CD4-positive, alpha-beta T cell (primary cell): ENCODE measurements around the gene HNRNPA0. TPM values are rescaled to one million over a fixed set of nuclear protein-coding genes. Genes with fewer than 3 reads are reported as not detected.

Experiments
- ATAC-seq: fragments of 200-7000 bp; cut with Tn5 transposase; one replicate; pipeline ENCODE4 v1.10.0; 2022; ENCODE audit warnings: mild to moderate bottlenecking; ENCODE audit not compliant: poor library complexity
- CTCF ChIA-PET: fragments of 350-600 bp; sonication (Branson Sonifier 250); formaldehyde crosslinking; loops from one replicate; lab custom pipeline; 2021; ENCODE audit warnings: antibody characterized with exemption, inconsistent platforms; lab: Charles Lee
- POLR2A ChIA-PET: fragments of 350-600 bp; sonication (Branson Sonifier 250); formaldehyde crosslinking; loops from one replicate; lab custom pipeline; 2021; ENCODE audit warnings: antibody characterized with exemption, inconsistent platforms; lab: Charles Lee
- DNase-seq, 14 experiments: peaks; one replicate each; pipeline ENCODE4 v3.0.0-alpha.2; 2013 to 2020; ENCODE audit warnings: mixed read lengths in 2 of 14
- H3K27ac ChIP-seq, 2 donors: one replicate each; pipeline versions ENCODE4 v1.5.1 to v1.7.0; 2013; ENCODE audit warnings: low read length in 2 of 2, low read depth in 1 of 2, mild to moderate bottlenecking in 1 of 2
- H3K27me3 ChIP-seq, 2 experiments: 1 replicate in 1 of 2; 2 replicates in 1 of 2; pipeline versions ENCODE4 v1.6.1 to v1.7.0; 2013; ENCODE audit warnings: low read length in 2 of 2, control low read depth in 1 of 2, mild to moderate bottlenecking in 1 of 2, moderate library complexity in 1 of 2; ENCODE audit not compliant: insufficient read depth in 2 of 2, control insufficient read depth in 1 of 2
- H3K36me3 ChIP-seq: one replicate; pipeline ENCODE4 v1.6.1; 2013; ENCODE audit warnings: low read length, control low read depth; ENCODE audit not compliant: insufficient read depth
- H3K4me1 ChIP-seq: one replicate; pipeline ENCODE4 v1.6.1; 2013; ENCODE audit warnings: low read length, control low read depth; ENCODE audit not compliant: insufficient read depth
- H3K4me3 ChIP-seq: one replicate; pipeline ENCODE4 v1.5.1; 2013; ENCODE audit warnings: mild to moderate bottlenecking, low read length, moderate library complexity
- H3K9me3 ChIP-seq, 2 experiments: 1 replicate in 1 of 2; 2 replicates in 1 of 2; pipeline versions ENCODE4 v1.6.1 to v1.7.0; 2013; ENCODE audit warnings: low read length in 2 of 2, mild to moderate bottlenecking in 2 of 2, control low read depth in 1 of 2, moderate library complexity in 1 of 2; ENCODE audit not compliant: control insufficient read depth in 1 of 2, insufficient read depth in 1 of 2
- H3K27ac Mint-ChIP-seq: one replicate; pipeline ENCODE4 v1.8.0; 2020; ENCODE audit warnings: mixed read lengths
- H3K27me3 Mint-ChIP-seq: one replicate; pipeline ENCODE4 v1.8.0; 2021; ENCODE audit warnings: mixed read lengths
- H3K36me3 Mint-ChIP-seq: one replicate; pipeline ENCODE4 v1.8.0; 2021; ENCODE audit warnings: low read depth, mixed read lengths
- H3K4me1 Mint-ChIP-seq: one replicate; pipeline ENCODE4 v1.8.0; 2021; ENCODE audit warnings: low read depth, mixed read lengths
- H3K4me3 Mint-ChIP-seq: one replicate; pipeline ENCODE4 v1.8.0; 2020; ENCODE audit warnings: mild to moderate bottlenecking, mixed read lengths
- H3K9me3 Mint-ChIP-seq: one replicate; pipeline ENCODE4 v1.8.0; 2020; ENCODE audit warnings: mixed read lengths
- intact Hi-C, 2 experiments: fragments of 100-400 bp; cut with DNase I in 1 of 2; cut with micrococcal nuclease in 1 of 2; formaldehyde crosslinking; loops; one replicate each; pipeline versions ENCODE4 v1.15.1 to v1.9.0; 2023 to 2025; cut with DNase I, micrococcal nuclease
- total RNA-seq, 174 experiments: library from RNA in 2 of 174; stranded (reverse) in 2 of 174; gene quantifications; one replicate each; pipeline ENCODE4 v1.2.3 and lab custom pipeline; 2021 to 2026
- TF ChIP-seq, protein P1 (sequence below): fragments of 200-600 bp; IDR thresholded peaks from one replicate; pipeline ENCODE4 v1.8.0; 2022; ENCODE audit warnings: antibody characterized with exemption, mild to moderate bottlenecking

The HNRNPA0 gene
- total RNA-seq, 2 experiments from 2014 or later = 52.7 to 53.2 TPM

DNA sequence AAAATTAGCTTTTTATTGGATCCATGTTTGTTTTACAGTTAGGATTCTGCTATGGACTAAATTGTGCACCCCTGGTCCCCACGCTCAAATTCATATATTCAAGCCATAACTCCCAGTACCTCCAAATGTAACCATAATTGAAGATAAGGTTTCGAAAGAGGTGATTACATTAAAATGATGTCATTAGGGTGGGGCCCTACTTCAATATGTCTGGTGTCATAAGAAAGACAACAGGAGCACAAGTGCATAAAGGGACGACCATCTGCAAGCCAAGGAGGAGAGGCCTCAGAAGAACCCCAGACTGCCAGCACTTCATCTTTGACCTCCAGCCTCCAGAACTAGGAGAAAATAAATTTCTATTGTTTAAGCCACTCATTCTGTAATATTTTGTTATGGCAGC is 7.4 kb upstream of the HNRNPA0 start:
- intact Hi-C loops = no loop called here
- Histone ChIP-seq H3K36me3 (no peaks in the 10 kb centered on the region), H3K4me1 (no peaks in the 10 kb centered on the region), H3K9me3 (no peaks in the 10 kb centered on the region), H3K4me3 (no peak overlapping the region), H3K27ac (no peak overlapping the region), H3K27me3 (no peaks in the 10 kb centered on the region)
- no peaks in the 10 kb centered on the region for H3K27me3 Mint-ChIP-seq
- no peak overlapping the region for H3K4me3 Mint-ChIP-seq
- H3K4me1 Mint-ChIP-seq = no peaks in the 10 kb centered on the region
- H3K27ac Mint-ChIP-seq = no peak overlapping the region
- no peak for DNase-seq
- CTCF ChIA-PET = no interaction called here
- POLR2A ChIA-PET = no interaction called here
- peaks cover 5% of the 10 kb centered on the region for H3K36me3 Mint-ChIP-seq
- TF ChIP-seq, protein P1, sequence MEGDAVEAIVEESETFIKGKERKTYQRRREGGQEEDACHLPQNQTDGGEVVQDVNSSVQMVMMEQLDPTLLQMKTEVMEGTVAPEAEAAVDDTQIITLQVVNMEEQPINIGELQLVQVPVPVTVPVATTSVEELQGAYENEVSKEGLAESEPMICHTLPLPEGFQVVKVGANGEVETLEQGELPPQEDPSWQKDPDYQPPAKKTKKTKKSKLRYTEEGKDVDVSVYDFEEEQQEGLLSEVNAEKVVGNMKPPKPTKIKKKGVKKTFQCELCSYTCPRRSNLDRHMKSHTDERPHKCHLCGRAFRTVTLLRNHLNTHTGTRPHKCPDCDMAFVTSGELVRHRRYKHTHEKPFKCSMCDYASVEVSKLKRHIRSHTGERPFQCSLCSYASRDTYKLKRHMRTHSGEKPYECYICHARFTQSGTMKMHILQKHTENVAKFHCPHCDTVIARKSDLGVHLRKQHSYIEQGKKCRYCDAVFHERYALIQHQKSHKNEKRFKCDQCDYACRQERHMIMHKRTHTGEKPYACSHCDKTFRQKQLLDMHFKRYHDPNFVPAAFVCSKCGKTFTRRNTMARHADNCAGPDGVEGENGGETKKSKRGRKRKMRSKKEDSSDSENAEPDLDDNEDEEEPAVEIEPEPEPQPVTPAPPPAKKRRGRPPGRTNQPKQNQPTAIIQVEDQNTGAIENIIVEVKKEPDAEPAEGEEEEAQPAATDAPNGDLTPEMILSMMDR = no peak
- no peak for ATAC-seq
- H3K9me3 Mint-ChIP-seq = no peaks in the 10 kb centered on the region

DNA sequence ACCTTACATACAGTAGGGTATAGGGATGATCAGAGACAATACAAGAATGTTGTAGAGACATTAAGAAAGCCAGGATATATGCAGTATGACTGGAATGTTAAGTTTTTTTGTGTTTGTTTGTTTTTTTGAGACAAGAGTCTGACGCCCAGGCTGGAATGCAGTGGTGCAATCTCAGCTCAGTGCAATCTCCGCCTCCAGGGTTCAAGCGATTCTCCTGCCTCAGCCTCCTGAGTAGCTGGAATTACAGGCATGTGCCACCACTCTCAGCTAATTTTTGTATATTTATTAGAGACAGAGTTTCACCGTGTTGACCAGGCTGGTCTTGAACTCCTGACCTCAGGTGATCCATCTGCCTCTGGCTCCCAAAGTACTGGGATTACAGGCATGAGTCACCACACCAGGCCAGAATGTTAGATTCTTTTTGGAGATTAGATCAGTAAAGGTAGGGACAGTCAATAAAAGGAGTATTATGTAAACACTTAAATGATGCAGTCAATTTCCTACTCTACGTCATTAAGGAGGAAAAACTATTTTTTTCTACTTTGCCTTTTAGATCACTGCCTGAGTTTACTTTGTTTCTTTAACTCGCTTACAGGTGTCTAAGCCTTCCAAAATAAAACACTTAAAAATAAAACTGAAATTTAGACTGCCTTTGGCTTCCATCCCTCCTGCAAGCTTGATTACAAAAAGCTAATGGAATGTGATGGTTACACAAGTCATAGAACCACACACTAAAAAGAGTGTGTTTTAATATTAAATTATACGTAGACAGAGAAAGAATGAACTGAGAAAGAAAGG is 6.8 kb upstream of the HNRNPA0 start:
- DNase-seq (no peak), ATAC-seq (no peak)
- no peaks in the 10 kb centered on the region for H3K4me1 ChIP-seq
- H3K27ac Mint-ChIP-seq = no peak overlapping the region
- ChIA-PET POLR2A (no interaction called here), CTCF (no interaction called here)
- H3K27ac ChIP-seq = no peak overlapping the region
- H3K4me1 Mint-ChIP-seq = no peaks in the 10 kb centered on the region
- H3K4me3 Mint-ChIP-seq = no peak overlapping the region
- H3K27me3 Mint-ChIP-seq = no peaks in the 10 kb centered on the region
- H3K27me3 ChIP-seq = no peaks in the 10 kb centered on the region
- peaks cover 3% of the 10 kb centered on the region for H3K36me3 Mint-ChIP-seq
- intact Hi-C loops = no loop called here
- no peaks in the 10 kb centered on the region for H3K9me3 ChIP-seq
- H3K4me3 ChIP-seq = no peak overlapping the region
- TF ChIP-seq, protein P1 = no peak
- H3K9me3 Mint-ChIP-seq = no peaks in the 10 kb centered on the region
- H3K36me3 ChIP-seq = no peaks in the 10 kb centered on the region

DNA sequence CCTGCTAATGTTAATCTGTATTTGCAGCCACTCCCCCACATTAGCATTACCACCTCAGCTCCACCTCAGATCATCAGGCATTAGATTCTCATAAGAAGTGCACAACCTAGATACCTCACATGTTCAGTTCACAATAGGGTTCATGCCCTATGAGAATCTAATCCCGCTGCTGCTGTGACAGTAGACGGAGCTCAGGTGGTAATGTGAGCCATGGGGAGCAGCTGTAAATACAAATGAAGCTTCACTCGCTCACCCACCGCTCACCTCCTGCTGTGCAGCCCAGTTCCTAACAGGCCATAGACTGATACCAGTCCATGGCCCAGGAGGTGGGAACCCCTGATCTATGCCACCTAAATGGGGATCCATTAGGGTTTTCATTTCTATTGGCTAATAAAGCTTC is 6.1 kb upstream of the HNRNPA0 start:
- ATAC-seq = no peak

More for the DNA sequence above, 6.1 kb upstream of the HNRNPA0 start:
- DNase-seq = no peak
- TF ChIP-seq, protein P1 = no peak
- intact Hi-C loops = no loop called here
- Mint-ChIP-seq H3K27ac (no peak overlapping the region), H3K36me3 (peaks cover under 1% of the 10 kb centered on the region), H3K4me1 (peaks cover under 1% of the 10 kb centered on the region), H3K9me3 (no peaks in the 10 kb centered on the region), H3K27me3 (no peaks in the 10 kb centered on the region), H3K4me3 (no peak overlapping the region)
- no peak overlapping the region for H3K4me3 ChIP-seq
- H3K9me3 ChIP-seq = no peaks in the 10 kb centered on the region
- CTCF ChIA-PET = interaction anchor here (0.9 kb wide), 1 partner anchor 18 kb away, joined by 5 read pairs; no protein-coding TSS in a partner anchor
- POLR2A ChIA-PET = no interaction called here
- no peaks in the 10 kb centered on the region for H3K27me3 ChIP-seq
- peaks cover 5% of the 10 kb centered on the region for H3K4me1 ChIP-seq
- H3K36me3 ChIP-seq = no peaks in the 10 kb centered on the region
- H3K27ac ChIP-seq = no peak overlapping the region
